ENCODE data around the gene GRAP. TPM values are rescaled to one million over a fixed set of nuclear protein-coding genes. Genes with fewer than 3 reads are reported as not detected.
A peak's percentile ranks its signal among the peaks of the same experiment; 100 is the strongest.
"Not testable (repeated sequence)": the region's sequence is repeated elsewhere in the genome, so short reads cannot be mapped to it uniquely, and the experiment has no call there.

The GRAP gene
- total RNA-seq: 1 to 10 TPM; 4.0 to 6.3 TPM
- polyA plus RNA-seq: 1 to 10 TPM in 1 of 2 donors, under 1 TPM in 1; 0.87 to 2.4 TPM
- long read RNA-seq, donor 1, transcript GRAP-201 (5 exons, 2,651 nt): major isoform, 18 of 29 reads
- long read RNA-seq, donor 1, partial matches to known transcripts: 4 of 29 reads
- long read RNA-seq, donor 1, other reads (novel, unspliced or antisense): 6 of 29 reads
- long read RNA-seq, donor 2, transcript GRAP-201 (5 exons, 2,651 nt): major isoform, 5 of 5 reads
- long read RNA-seq, donor 2, partial matches to known transcripts: 0 of 5 reads
- long read RNA-seq, donor 2, other reads (novel, unspliced or antisense): 0 of 5 reads

DNA sequence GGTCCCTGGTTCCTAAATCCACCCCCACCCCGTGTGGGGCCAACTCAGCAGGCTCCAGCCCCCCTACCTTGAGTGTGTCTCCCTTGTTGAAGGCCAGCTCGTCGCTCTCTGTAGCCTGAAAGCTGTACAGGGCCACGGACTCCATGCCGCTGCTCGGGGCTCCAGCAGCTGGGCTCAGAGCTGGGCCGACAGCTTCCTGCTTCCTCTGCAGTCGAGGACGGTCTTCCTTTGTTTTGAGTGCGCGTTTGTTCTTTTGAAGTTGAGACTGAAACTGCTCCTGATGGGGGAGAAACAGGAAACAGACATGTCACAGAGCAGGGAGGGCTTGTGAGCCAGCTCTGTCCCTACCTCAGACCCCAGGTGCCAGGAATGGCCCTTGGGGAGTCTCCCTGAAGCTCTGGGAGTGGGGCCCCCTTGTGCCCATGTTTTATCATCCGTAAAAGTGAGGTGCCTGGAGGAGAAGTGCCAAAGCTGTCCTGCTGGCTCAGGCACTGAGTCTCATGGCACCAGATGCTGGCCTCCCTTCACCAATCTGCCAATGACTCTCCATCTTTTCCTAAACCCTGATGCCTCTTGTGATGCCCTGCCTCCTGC is at the start of gene GRAP:
TSS of gene GRAP (minus strand) at position 176 of the 594 bp plus-strand sequence. CDS start at position 145, 31 bp downstream.
- H3K9me3 ChIP-seq (ENCODE audit: control insufficient read depth, low read length); intact Hi-C loops (cut with DNase I); DNase-seq; ATAC-seq (ENCODE audit: low FRiP score); H3K27me3 ChIP-seq (ENCODE audit: control insufficient read depth in 1 of 2, insufficient read depth in 2 of 2, low read length in 1 of 2); H3K4me3 ChIP-seq (ENCODE audit: low read length in 2 of 2); H3K27ac ChIP-seq (ENCODE audit: low read depth in 1 of 2, low read length in 2 of 2); H3K4me1 ChIP-seq (ENCODE audit: control insufficient read depth in 1 of 2, insufficient read depth in 2 of 2, low read length in 2 of 2); H3K36me3 ChIP-seq (ENCODE audit: control insufficient read depth in 1 of 2, insufficient read depth in 2 of 2, low read length in 1 of 2): not testable (repeated sequence)
- no CpG with 5 or more reads among the region's 12 CpGs for WGBS, 2 donors

DNA sequence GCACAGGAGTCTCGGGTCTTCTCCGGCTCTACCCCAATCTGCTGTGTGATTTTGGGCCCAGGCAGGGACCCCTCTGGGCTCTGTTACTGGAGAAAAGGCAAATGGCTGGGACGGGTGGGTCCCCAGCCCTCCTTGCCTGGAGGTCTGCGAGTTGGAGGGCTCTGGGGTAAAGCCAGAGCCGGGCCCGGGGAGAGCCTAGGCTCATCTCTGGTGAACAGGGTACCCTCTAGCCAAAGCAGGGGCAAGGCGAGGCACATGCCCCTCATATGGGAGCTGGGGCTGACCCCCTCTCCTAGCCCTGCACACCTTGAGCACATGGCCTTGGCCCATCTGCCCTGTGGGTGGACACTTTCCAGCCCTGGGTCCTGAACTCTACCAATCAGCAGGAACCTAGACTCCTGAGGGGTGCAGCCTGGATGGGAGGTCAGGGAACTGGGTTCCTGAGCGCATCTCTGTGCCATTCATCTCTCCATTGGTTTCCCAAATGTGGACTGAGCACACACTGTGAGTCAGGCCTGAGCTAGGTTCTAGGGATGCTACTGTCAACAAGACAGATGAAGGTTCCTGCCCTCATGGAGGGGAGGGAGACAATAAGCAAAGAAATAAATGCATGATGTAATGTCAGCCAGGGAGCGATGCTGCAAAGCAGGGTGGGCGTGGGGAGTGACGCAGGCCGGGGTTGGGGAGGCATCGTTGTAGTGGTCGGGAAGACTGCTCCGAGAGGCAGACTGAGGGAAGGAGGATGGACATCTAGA is 47.1 kb upstream of the GRAP start:
- 90% methylated on average over 7 of the region's 15 CpGs; no CpG with 5 or more reads in 1 of the 2 donors for WGBS, 2 donors
- H3K4me3 ChIP-seq (ENCODE audit: low read length in 2 of 2); intact Hi-C loops (cut with DNase I); H3K36me3 ChIP-seq (ENCODE audit: control insufficient read depth in 1 of 2, insufficient read depth in 2 of 2, low read length in 1 of 2); H3K4me1 ChIP-seq (ENCODE audit: control insufficient read depth in 1 of 2, insufficient read depth in 2 of 2, low read length in 2 of 2); H3K27me3 ChIP-seq (ENCODE audit: control insufficient read depth in 1 of 2, insufficient read depth in 2 of 2, low read length in 1 of 2); H3K9me3 ChIP-seq (ENCODE audit: control insufficient read depth, low read length); ATAC-seq (ENCODE audit: low FRiP score): not testable (repeated sequence)
- peak overlapping the region in 1 of 2 donors; percentile 4 for H3K27ac ChIP-seq (ENCODE audit: low read depth in 1 of 2, low read length in 2 of 2)
- DNase-seq: peak; percentile 35 to 71

DNA sequence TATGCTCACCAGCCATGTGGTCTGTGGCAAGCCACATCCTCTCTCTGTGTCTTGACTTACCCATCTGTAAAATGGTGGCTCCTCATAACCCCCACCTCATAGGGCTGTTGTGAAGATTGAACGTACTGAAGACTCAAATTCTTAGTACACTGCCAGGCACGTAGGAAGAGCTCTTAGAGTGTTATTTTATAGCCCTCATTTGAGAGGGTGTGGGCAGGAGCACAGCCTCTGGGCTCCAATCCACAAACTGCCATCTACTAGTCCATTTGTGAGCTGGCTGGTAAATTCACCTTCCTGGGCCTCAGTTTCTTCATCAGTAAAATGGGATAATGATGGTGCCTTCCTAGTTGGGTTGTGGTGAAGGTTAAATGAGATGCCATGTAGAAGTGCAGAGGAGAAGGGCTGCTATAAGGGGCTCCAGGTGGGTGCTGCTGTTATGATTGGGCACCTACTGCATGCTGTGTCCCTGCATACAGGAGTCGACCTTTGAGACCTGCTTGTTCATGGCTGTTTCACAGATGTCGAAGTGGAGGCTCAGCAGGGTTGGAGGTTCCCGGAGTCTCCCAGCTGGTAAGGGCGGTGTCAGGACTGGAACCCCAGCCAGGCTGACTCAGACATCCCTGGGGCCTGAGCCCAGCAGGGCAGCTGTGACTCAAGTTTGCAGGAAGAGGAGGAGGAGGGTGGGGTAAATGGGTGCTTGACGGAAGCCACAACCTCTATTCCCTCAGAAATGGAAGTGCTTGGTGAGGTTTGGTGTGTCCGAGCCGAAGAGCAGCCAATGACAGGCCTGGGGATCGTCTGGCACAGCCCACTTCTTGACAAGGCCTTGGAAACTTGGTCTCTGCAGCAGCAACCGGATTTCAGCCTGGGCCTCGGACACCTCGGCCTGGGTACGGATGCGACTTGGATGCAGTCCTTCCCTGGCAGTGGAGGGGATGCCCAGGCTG is 46.3 kb upstream of the GRAP start:
- intact Hi-C loops (cut with DNase I); H3K27me3 ChIP-seq (ENCODE audit: control insufficient read depth in 1 of 2, insufficient read depth in 2 of 2, low read length in 1 of 2); H3K9me3 ChIP-seq (ENCODE audit: control insufficient read depth, low read length); H3K4me1 ChIP-seq (ENCODE audit: control insufficient read depth in 1 of 2, insufficient read depth in 2 of 2, low read length in 2 of 2); H3K27ac ChIP-seq (ENCODE audit: low read depth in 1 of 2, low read length in 2 of 2); H3K4me3 ChIP-seq (ENCODE audit: low read length in 2 of 2); H3K36me3 ChIP-seq (ENCODE audit: control insufficient read depth in 1 of 2, insufficient read depth in 2 of 2, low read length in 1 of 2): not testable (repeated sequence)
- peak; percentile 77 for ATAC-seq (ENCODE audit: low FRiP score)
- WGBS, 2 donors: 21 to 26% methylated on average over 3 to 12 of the region's 15 CpGs
- DNase-seq: peak; percentile 60 to 89

DNA sequence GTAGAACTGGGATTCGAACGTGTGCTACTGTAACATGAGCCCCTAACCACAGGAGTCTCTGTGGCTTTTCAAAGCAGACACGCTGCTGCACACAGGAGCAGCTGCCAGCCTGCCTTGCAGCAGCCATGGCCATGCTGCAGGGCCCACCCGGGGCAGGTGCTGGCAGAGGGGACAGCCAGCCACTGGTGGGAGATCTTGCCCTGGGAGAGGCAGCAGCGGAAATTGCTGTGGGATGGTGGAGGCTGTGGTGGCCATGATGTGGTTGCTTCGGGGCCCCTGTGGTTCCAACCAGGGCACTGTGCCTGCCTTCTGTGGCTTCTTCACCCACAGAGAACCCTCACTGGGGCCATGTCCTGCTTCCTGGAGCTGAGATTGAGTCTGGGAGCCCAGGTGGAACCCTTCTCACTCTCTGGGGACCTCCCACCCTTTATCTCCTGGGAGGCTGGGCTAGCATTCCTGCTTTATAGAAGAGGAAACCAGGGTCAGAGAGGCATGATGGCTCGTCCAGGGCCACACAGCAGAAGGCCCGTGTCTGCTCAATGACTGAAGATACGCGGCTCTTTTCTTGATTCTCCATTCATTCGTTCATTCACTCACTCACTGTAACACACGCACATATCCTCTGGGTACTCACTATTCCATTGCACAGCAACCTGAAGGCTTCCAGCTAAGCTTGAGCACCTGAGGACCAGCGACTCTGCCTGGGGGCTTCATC is 43.5 kb upstream of the GRAP start:
- H3K9me3 ChIP-seq (ENCODE audit: control insufficient read depth, low read length); H3K27me3 ChIP-seq (ENCODE audit: control insufficient read depth in 1 of 2, insufficient read depth in 2 of 2, low read length in 1 of 2); H3K27ac ChIP-seq (ENCODE audit: low read depth in 1 of 2, low read length in 2 of 2); H3K36me3 ChIP-seq (ENCODE audit: control insufficient read depth in 1 of 2, insufficient read depth in 2 of 2, low read length in 1 of 2); DNase-seq; ATAC-seq (ENCODE audit: low FRiP score); intact Hi-C loops (cut with DNase I); H3K4me1 ChIP-seq (ENCODE audit: control insufficient read depth in 1 of 2, insufficient read depth in 2 of 2, low read length in 2 of 2); H3K4me3 ChIP-seq (ENCODE audit: low read length in 2 of 2): not testable (repeated sequence)
- WGBS, 2 donors: no CpG with 5 or more reads among the region's 13 CpGs

GRCh38 chr17:19088804-19089685 is 42.3 kb upstream of the GRAP start:
- H3K9me3 ChIP-seq (ENCODE audit: control insufficient read depth, low read length); H3K27ac ChIP-seq (ENCODE audit: low read depth in 1 of 2, low read length in 2 of 2); H3K4me1 ChIP-seq (ENCODE audit: control insufficient read depth in 1 of 2, insufficient read depth in 2 of 2, low read length in 2 of 2); H3K36me3 ChIP-seq (ENCODE audit: control insufficient read depth in 1 of 2, insufficient read depth in 2 of 2, low read length in 1 of 2); H3K4me3 ChIP-seq (ENCODE audit: low read length in 2 of 2); H3K27me3 ChIP-seq (ENCODE audit: control insufficient read depth in 1 of 2, insufficient read depth in 2 of 2, low read length in 1 of 2); intact Hi-C loops (cut with DNase I): not testable (repeated sequence)
- WGBS, 2 donors: 2% methylated on average over 13 of the region's 77 CpGs; no CpG with 5 or more reads in 1 of the 2 donors
- ATAC-seq (ENCODE audit: low FRiP score): peak; percentile 89
- DNase-seq: peak; percentile 5 to 37

DNA sequence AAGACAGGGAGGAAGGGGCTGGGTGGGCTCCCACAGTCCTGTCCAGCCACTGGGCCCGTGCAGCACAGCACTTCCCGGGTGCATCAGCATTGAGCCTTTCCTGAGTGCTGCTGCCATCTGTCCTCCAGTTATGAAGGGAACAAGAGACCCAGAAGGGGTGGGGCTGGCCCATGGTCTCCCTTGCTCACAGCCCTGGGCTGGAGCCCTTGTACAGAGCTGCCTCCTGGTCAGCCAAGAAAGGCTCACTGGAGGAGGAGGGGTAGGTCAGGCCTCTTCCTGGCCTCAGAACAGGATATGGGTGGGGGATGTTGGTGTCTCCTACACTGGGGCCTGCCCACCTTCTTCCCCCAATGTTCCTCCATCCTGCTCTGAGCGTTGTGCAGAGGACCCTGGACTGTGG is 30.6 kb upstream of the GRAP start:
- DNase-seq; H3K36me3 ChIP-seq (ENCODE audit: control insufficient read depth in 1 of 2, insufficient read depth in 2 of 2, low read length in 1 of 2); H3K27ac ChIP-seq (ENCODE audit: low read depth in 1 of 2, low read length in 2 of 2); H3K4me3 ChIP-seq (ENCODE audit: low read length in 2 of 2); H3K27me3 ChIP-seq (ENCODE audit: control insufficient read depth in 1 of 2, insufficient read depth in 2 of 2, low read length in 1 of 2); H3K4me1 ChIP-seq (ENCODE audit: control insufficient read depth in 1 of 2, insufficient read depth in 2 of 2, low read length in 2 of 2); H3K9me3 ChIP-seq (ENCODE audit: control insufficient read depth, low read length); intact Hi-C loops (cut with DNase I): not testable (repeated sequence)
- no CpG with 5 or more reads among the region's 3 CpGs for WGBS, 2 donors
- peak; percentile 40 for ATAC-seq (ENCODE audit: low FRiP score)

GRCh38 chr17:19076398-19077192 is 29.8 kb upstream of the GRAP start:
- peak; percentile 50 to 76 for DNase-seq
- 31 to 32% methylated on average over 10 to 12 of the region's 31 CpGs for WGBS, 2 donors
- H3K4me1 ChIP-seq (ENCODE audit: control insufficient read depth in 1 of 2, insufficient read depth in 2 of 2, low read length in 2 of 2); intact Hi-C loops (cut with DNase I); H3K27ac ChIP-seq (ENCODE audit: low read depth in 1 of 2, low read length in 2 of 2); H3K9me3 ChIP-seq (ENCODE audit: control insufficient read depth, low read length); H3K27me3 ChIP-seq (ENCODE audit: control insufficient read depth in 1 of 2, insufficient read depth in 2 of 2, low read length in 1 of 2); H3K4me3 ChIP-seq (ENCODE audit: low read length in 2 of 2); H3K36me3 ChIP-seq (ENCODE audit: control insufficient read depth in 1 of 2, insufficient read depth in 2 of 2, low read length in 1 of 2): not testable (repeated sequence)
- peak; percentile 97 for ATAC-seq (ENCODE audit: low FRiP score)

Data from aorta (tissue), 5 donors.